ENCODE measurements around the gene ZC3H13. TPM values are rescaled to one million over a fixed set of nuclear protein-coding genes. Genes with fewer than 3 reads are reported as not detected.

The ZC3H13 gene
- total RNA-seq, 1 experiment from 2014 or later = 33.9 TPM

DNA sequence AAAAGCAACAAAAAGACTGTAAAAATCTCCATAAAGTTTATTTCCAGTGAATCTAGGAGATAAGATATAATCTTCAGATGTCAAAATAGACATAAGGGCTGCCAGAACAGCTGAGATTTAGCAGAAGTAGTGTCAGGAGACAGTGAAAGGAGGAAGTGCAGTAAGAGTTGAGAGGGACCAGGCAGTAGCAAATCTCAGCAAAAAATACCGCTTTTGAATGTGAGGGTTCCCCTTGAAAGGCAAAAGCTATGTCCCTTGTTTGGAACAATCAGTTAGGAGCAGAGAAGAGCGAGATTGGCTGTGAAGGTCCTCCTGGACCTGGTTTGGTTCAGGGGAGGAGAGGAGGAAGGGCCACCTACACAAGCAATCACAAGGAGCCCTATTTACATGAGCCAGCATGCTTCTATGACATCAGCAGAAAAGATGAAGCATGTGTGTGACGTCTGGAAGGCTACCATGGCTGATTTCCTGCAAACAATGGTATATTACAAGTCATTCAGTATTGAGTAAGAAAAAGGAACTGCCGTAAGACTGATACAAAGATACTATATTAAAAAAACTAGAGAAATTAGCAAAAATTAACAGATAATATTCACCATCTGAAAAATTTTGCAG, 102.1 kb downstream of the ZC3H13 start:
- H3K9me3 Mint-ChIP-seq (ENCODE audit: unreplicated experiment) = no peaks in the 10 kb centered on the region
- peaks cover 13% of the 10 kb centered on the region for H3K36me3 Mint-ChIP-seq (ENCODE audit: insufficient read depth, unreplicated experiment)
- intact Hi-C loops (cut with micrococcal nuclease) = no loop called here
- H3K4me3 Mint-ChIP-seq (ENCODE audit: unreplicated experiment) = no peak overlapping the region
- no TSS peak for BruUV-seq (replicated peaks)
- no peaks in the 10 kb centered on the region for H3K4me1 Mint-ChIP-seq (ENCODE audit: insufficient read depth, unreplicated experiment)
- TF ChIP-seq, protein P1, sequence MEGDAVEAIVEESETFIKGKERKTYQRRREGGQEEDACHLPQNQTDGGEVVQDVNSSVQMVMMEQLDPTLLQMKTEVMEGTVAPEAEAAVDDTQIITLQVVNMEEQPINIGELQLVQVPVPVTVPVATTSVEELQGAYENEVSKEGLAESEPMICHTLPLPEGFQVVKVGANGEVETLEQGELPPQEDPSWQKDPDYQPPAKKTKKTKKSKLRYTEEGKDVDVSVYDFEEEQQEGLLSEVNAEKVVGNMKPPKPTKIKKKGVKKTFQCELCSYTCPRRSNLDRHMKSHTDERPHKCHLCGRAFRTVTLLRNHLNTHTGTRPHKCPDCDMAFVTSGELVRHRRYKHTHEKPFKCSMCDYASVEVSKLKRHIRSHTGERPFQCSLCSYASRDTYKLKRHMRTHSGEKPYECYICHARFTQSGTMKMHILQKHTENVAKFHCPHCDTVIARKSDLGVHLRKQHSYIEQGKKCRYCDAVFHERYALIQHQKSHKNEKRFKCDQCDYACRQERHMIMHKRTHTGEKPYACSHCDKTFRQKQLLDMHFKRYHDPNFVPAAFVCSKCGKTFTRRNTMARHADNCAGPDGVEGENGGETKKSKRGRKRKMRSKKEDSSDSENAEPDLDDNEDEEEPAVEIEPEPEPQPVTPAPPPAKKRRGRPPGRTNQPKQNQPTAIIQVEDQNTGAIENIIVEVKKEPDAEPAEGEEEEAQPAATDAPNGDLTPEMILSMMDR (IDR thresholded peaks at IDR 0.05; ENCODE audit: unreplicated experiment) = no peak
- ChIA-PET POLR2A (interaction anchor here (0.7 kb wide), 1 partner anchor 11 kb away, joined by 3 read pairs; no protein-coding TSS in a partner anchor), CTCF (interaction anchor here (1.2 kb wide), 1 partner anchor 23 kb away, joined by 3 read pairs; no protein-coding TSS in a partner anchor)
- H3K27ac Mint-ChIP-seq (ENCODE audit: low read depth, unreplicated experiment) = no peak overlapping the region
- no peaks in the 10 kb centered on the region for H3K27me3 Mint-ChIP-seq (ENCODE audit: insufficient read depth, unreplicated experiment)
- no peak for DNase-seq (ENCODE audit: unreplicated experiment)

DNA sequence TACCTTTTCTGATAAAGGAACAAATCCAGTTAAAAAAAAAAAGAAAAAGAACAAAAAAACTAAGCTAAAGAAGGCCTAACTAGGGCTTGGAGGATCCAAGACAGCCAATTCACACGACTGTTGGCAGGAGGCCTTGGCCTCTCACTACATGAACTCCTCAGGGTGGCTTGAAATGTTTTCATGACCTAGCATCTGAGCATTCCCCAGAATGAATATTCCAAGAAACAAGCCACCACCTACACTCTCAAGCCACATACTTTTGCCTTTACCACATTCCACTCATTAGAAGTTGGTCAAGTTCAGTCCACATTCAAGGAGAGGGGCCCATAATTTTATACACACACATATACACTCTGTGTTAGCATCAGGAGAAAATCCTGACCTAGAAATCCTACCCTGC, 103.4 kb downstream of the ZC3H13 start:
- DNase-seq (ENCODE audit: unreplicated experiment) = no peak
- intact Hi-C loops (cut with micrococcal nuclease) = no loop called here
- no peaks in the 10 kb centered on the region for H3K9me3 Mint-ChIP-seq (ENCODE audit: unreplicated experiment)
- no peak overlapping the region for H3K4me3 Mint-ChIP-seq (ENCODE audit: unreplicated experiment)
- POLR2A ChIA-PET = interaction anchor here (0.6 kb wide), 1 partner anchor 8 kb away, joined by 3 read pairs; no protein-coding TSS in a partner anchor
- CTCF ChIA-PET = interaction anchor here (0.6 to 0.7 kb wide), 2 partner anchors 17 to 173 kb away, joined by 3 read pairs; no protein-coding TSS in a partner anchor
- H3K27me3 Mint-ChIP-seq (ENCODE audit: insufficient read depth, unreplicated experiment) = no peaks in the 10 kb centered on the region
- BruUV-seq (replicated peaks) = no TSS peak
- no peak overlapping the region for H3K27ac Mint-ChIP-seq (ENCODE audit: low read depth, unreplicated experiment)
- peaks cover 12% of the 10 kb centered on the region for H3K36me3 Mint-ChIP-seq (ENCODE audit: insufficient read depth, unreplicated experiment)
- TF ChIP-seq, protein P1 (IDR thresholded peaks at IDR 0.05; ENCODE audit: unreplicated experiment) = no peak
- no peaks in the 10 kb centered on the region for H3K4me1 Mint-ChIP-seq (ENCODE audit: insufficient read depth, unreplicated experiment)

DNA sequence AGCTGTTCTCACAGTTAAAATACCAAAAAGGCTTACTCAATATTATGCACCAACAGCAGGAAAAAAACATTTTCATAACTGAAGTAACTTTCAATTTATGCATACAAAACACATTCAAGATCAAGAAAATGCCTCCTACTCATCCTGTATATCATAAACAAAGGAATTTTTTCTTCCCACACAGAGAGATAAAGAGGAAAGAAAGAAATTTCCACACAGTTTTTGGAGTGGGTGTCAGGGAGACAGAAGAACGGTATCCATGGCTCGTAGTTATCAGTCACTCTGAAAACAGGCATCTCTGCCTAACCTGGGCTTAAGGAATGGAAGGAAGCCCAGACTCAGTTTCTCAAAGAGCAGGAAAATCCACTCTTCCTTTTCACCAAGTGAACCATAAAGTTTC, 108.6 kb downstream of the ZC3H13 start:
- TF ChIP-seq, protein P1 (IDR thresholded peaks at IDR 0.05; ENCODE audit: unreplicated experiment) = no peak
- intact Hi-C loops (cut with micrococcal nuclease) = no loop called here
- ChIA-PET POLR2A (interaction anchor here (1.0 to 1.2 kb wide), 2 partner anchors 9 to 322 kb away, joined by 3 read pairs; no protein-coding TSS in a partner anchor), CTCF (no interaction called here)
- Mint-ChIP-seq H3K27ac (ENCODE audit: low read depth, unreplicated experiment) (no peak overlapping the region), H3K27me3 (ENCODE audit: insufficient read depth, unreplicated experiment) (no peaks in the 10 kb centered on the region), H3K4me3 (ENCODE audit: unreplicated experiment) (no peak overlapping the region), H3K36me3 (ENCODE audit: insufficient read depth, unreplicated experiment) (no peaks in the 10 kb centered on the region), H3K9me3 (ENCODE audit: unreplicated experiment) (no peaks in the 10 kb centered on the region), H3K4me1 (ENCODE audit: insufficient read depth, unreplicated experiment) (no peaks in the 10 kb centered on the region)
- no TSS peak for BruUV-seq (replicated peaks)
- no peak for DNase-seq (ENCODE audit: unreplicated experiment)

GRCh38 chr13:45943120-45943519, 109.4 kb downstream of the ZC3H13 start:
- no TSS peak for BruUV-seq (replicated peaks)
- H3K4me3 Mint-ChIP-seq (ENCODE audit: unreplicated experiment) = no peak overlapping the region
- DNase-seq (ENCODE audit: unreplicated experiment) = no peak
- no peaks in the 10 kb centered on the region for H3K36me3 Mint-ChIP-seq (ENCODE audit: insufficient read depth, unreplicated experiment)
- H3K27me3 Mint-ChIP-seq (ENCODE audit: insufficient read depth, unreplicated experiment) = no peaks in the 10 kb centered on the region
- CTCF ChIA-PET = no interaction called here
- POLR2A ChIA-PET = interaction anchor here (0.7 to 1.2 kb wide), 3 partner anchors 10 to 321 kb away, joined by 3 read pairs; no protein-coding TSS in a partner anchor
- TF ChIP-seq, protein P1 (IDR thresholded peaks at IDR 0.05; ENCODE audit: unreplicated experiment) = no peak
- no peaks in the 10 kb centered on the region for H3K9me3 Mint-ChIP-seq (ENCODE audit: unreplicated experiment)
- no peaks in the 10 kb centered on the region for H3K4me1 Mint-ChIP-seq (ENCODE audit: insufficient read depth, unreplicated experiment)
- H3K27ac Mint-ChIP-seq (ENCODE audit: low read depth, unreplicated experiment) = no peak overlapping the region
- intact Hi-C loops (cut with micrococcal nuclease) = no loop called here

All from MCF 10A (cell line).